Activated naive CD8-positive, alpha-beta T cell (primary cell): ENCODE measurements around the gene SDHAF1.

Experiments
- H3K27ac Mint-ChIP-seq: one replicate; pipeline ENCODE4 v1.8.0; 2021; ENCODE audit warnings: mixed read lengths
- H3K27me3 Mint-ChIP-seq: one replicate; pipeline ENCODE4 v1.8.0; 2021; ENCODE audit warnings: mixed read lengths
- H3K36me3 Mint-ChIP-seq: one replicate; pipeline ENCODE4 v1.8.0; 2021; ENCODE audit warnings: mixed read lengths
- H3K4me1 Mint-ChIP-seq: one replicate; pipeline ENCODE4 v1.8.0; 2021; ENCODE audit warnings: low read depth, mixed read lengths
- H3K4me3 Mint-ChIP-seq: one replicate; pipeline ENCODE4 v1.8.0; 2021; ENCODE audit warnings: mild to moderate bottlenecking, mixed read lengths
- H3K9me3 Mint-ChIP-seq: one replicate; pipeline ENCODE4 v1.8.0; 2021; ENCODE audit warnings: low read depth, mixed read lengths

Gene SDHAF1

DNA sequence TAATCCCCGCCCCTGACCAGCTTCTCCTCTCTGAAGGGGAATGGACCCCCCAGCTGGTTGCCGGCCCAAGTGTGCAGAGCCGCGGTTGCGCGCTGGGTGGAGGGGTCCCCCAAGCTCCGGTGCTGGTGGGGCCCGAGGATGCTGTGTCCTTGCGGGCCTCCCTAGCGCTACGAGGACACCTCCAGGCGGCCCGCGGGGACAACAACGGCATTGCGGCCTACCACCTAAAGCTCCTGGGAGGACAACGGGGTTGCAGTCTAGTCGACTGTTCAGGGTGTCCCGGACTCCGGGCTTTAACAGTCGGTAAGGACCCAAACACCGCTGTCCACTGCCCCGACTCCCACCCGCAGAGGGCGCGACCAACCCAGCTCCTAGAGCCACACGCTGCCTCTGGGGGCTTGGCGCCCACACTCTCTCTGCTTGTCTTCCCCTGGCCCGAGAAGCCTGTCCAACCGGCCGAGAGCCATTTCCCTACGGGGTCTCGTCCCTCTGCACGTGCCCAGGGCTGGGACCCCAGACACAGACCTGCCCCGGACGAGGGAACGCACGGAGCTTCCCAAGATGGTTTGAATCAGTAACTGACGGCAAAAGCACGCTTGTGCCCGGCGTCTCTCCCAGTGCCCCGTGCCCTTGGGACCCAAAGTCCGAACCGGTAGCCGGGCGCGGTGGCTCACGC, 927 bp upstream of the SDHAF1 start:
- H3K27ac Mint-ChIP-seq, result peak overlapping the region; percentile 73
- no peaks in the 10 kb centered on the region for H3K36me3 Mint-ChIP-seq
- peak overlapping the region; percentile 73 for H3K4me3 Mint-ChIP-seq
- H3K4me1 Mint-ChIP-seq, result peaks cover 23% of the 10 kb centered on the region
- no peaks in the 10 kb centered on the region for H3K9me3 Mint-ChIP-seq
- no peaks in the 10 kb centered on the region for H3K27me3 Mint-ChIP-seq

DNA sequence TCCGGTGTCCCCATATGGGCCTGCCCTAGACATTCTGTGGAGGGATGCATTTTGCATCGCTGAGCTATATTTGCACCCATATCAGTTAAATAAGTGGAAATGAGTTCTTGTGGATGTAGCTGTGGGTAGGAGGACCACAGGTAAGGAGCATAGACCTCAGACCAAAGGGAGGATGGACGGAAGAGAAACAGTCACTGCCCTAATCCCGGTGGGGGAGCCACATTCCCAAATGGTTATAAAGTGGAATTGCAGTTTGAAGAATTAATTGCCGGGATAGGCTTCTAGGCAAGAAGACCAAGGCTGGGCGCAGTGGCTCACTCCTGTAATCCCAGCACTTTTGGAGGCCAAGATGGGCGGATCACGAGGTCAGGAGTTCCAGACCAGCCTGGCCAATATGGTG, 1.8 kb downstream of the SDHAF1 start:
- H3K27ac Mint-ChIP-seq, result peak overlapping the region; percentile 79
- peaks cover 35% of the 10 kb centered on the region for H3K4me1 Mint-ChIP-seq
- H3K9me3 Mint-ChIP-seq, result no peaks in the 10 kb centered on the region
- H3K4me3 Mint-ChIP-seq, result peak overlapping the region; percentile 94
- no peaks in the 10 kb centered on the region for H3K27me3 Mint-ChIP-seq
- no peaks in the 10 kb centered on the region for H3K36me3 Mint-ChIP-seq

DNA sequence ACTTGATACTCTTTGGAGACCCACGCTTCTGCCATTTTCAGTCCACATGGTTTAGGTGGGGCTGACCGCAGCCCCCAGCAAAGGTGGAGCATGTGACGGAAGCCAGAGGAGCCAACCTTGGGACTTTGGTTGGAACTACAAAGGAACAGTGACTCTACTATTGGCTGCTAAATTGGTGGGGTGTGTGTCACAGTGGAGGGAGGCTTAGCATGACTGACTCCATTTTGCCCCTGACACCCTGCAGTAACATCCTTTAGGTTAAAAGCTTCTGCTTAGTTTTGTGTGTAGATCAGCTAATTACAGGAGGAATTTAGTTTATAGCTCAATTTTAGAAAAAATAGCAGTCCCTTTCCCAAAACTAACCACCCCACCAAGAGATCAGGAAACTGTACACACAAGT, 6.6 kb downstream of the SDHAF1 start:
- H3K4me1 Mint-ChIP-seq, result peaks cover 23% of the 10 kb centered on the region
- no peaks in the 10 kb centered on the region for H3K36me3 Mint-ChIP-seq
- no peaks in the 10 kb centered on the region for H3K9me3 Mint-ChIP-seq
- H3K27ac Mint-ChIP-seq, result no peak overlapping the region
- no peaks in the 10 kb centered on the region for H3K27me3 Mint-ChIP-seq
- no peak overlapping the region for H3K4me3 Mint-ChIP-seq

DNA sequence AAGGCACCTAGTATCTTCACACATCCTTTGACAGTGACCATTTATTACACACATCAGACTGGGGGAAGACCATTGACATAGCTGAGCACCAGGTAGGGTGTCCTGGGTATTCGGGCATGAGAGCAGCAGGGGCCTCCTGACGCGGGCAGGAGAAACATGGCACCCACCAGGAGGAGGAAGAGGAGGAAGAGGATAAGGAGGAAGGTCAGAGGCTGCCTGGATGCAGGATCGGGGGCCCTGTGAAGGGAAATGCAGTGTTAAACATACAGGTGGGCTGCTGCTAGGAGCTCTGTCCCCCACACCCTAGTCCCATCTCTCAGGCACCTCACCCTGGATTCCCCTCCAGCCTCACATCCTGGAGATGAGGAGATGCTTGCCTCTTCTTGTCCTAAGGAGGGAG, 8.3 kb downstream of the SDHAF1 start:
- Mint-ChIP-seq H3K9me3 (no peaks in the 10 kb centered on the region), H3K4me1 (peaks cover 12% of the 10 kb centered on the region), H3K36me3 (no peaks in the 10 kb centered on the region), H3K27me3 (no peaks in the 10 kb centered on the region), H3K27ac (no peak overlapping the region), H3K4me3 (no peak overlapping the region)

DNA sequence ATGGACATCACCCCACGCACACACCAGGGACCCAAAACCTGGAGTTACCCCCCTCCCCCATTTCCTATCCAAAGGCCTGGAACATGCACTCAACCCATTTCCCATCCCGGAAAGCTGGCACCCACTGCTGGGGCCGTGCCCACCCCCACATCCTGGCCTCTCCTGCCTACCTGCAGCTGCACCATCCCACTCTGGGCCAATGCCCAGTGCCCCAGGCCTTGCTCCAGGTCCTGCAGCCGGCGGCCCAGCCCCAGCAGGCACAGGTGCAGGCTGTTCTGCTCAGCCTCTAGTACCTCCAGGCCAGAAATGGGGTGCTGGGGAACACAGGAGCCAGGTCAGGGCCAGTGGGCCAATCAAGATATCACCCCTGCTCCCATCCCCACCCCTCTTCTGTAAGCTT, 12.0 kb downstream of the SDHAF1 start:
- no peaks in the 10 kb centered on the region for H3K36me3 Mint-ChIP-seq
- peaks cover 10% of the 10 kb centered on the region for H3K4me1 Mint-ChIP-seq

DNA sequence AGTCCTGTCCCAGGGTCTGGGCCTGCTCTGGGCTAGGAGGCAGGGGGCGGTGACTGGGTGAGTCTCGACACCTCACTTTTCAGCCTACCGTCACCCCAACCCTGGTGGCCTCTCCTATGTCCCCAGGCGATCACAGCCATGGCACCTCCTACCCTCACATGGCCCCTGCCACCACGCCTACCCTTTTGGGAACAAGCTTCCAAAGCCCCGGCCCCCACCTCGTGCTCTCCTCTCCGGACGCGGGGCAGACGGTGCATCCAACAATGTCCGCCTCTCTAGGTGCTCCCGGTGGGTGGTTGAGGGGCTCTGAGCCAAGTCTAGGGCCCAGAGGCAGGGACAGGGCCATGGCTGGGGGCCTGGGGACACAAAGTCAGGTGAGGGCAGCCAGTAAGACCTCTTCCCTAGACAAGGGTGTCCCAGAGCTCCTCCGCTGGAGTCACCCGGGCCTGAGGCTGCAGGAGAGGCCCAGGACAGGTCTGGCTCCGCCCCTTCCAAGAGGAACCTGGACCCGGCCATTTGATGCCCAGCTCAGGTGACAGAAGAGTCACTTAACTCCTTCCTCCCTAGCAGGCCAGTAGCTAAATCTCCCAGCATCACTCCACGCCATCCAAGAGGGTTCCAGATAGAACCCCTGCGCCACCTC, 13.5 kb downstream of the SDHAF1 start, which contains the start of gene SYNE4:
Gene SYNE4 (minus strand): TSS at position 478 of the 643 bp plus-strand sequence. CDS start 132 bp downstream, at position 346.
- H3K4me3 Mint-ChIP-seq, result peak within 1 kb of the TSS; percentile 61
- H3K36me3 Mint-ChIP-seq, result no peaks in the 10 kb centered on the region
- peak within 1 kb of the TSS; percentile 54 for H3K27ac Mint-ChIP-seq
- H3K27me3 Mint-ChIP-seq, result no peaks in the 10 kb centered on the region
- no peaks in the 10 kb centered on the region for H3K9me3 Mint-ChIP-seq
- H3K4me1 Mint-ChIP-seq, result peaks cover 15% of the 10 kb centered on the region

More for the DNA sequence above, 12.0 kb downstream of the SDHAF1 start:
- Mint-ChIP-seq H3K27me3 (no peaks in the 10 kb centered on the region), H3K4me3 (no peak overlapping the region), H3K9me3 (no peaks in the 10 kb centered on the region), H3K27ac (no peak overlapping the region)

DNA sequence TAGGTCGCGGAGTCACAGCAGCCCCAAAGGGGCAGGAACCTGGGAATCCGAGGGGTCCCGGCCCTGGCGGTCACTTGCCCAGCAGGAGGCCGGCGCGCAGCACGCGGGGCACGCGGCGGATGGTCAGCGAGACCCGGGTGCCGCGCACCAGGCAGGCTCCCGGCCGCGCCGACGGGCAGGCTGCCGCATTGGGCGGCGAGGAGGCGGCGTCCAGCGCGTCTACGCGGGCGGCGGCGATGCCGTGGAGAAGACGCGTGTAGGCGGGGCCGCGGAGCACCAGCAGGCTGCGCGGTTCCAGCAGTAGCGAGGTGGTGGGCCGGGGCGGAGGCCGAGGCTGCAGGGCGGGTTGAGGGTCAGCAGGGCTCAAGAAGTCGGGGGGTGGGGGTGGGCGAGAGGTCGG, 14.2 kb downstream of the SDHAF1 start:
- Mint-ChIP-seq H3K4me1 (peaks cover 23% of the 10 kb centered on the region), H3K27ac (no peak overlapping the region), H3K36me3 (no peaks in the 10 kb centered on the region), H3K27me3 (no peaks in the 10 kb centered on the region), H3K4me3 (peak overlapping the region; percentile 61), H3K9me3 (no peaks in the 10 kb centered on the region)

DNA sequence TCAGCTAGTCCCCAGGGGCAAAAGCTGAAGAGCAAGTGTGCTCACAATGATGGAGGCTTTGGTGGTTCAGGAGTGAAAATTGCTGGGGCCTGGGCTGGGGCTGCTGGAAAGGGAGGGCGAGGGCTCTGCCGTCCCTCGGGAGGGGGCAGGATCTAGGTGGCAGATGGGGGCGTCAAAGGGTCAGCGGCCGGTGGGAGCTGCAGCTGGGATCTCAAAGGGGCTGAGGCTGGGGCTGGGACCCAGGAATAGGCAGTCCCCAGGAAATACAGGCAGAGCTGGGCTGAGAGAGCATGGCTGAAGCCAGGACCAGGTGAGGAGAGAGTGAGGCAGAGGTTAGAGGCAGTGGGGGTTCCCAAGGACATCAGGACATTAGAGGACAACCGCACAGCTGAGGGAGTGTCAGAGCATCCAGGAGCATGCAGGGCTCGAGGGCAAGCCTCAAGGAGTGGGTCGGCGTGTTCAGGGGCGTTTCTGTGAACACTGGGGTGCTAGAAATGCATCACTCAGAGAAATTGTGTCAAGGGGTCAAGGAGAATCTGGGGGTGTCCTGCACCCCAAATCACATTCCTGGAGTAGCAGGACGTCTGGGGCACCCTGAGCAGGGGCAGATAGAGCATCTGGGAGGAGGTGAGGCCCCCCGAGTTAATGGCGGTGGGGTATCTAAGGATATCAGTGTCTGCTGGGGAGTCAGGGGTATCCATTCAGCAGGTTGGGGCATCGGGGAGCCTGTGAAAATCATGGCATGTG, 14.8 kb downstream of the SDHAF1 start:
- Mint-ChIP-seq H3K9me3 (no peaks in the 10 kb centered on the region), H3K27ac (no peak overlapping the region), H3K4me3 (peak overlapping the region; percentile 59), H3K36me3 (no peaks in the 10 kb centered on the region), H3K27me3 (no peaks in the 10 kb centered on the region), H3K4me1 (peaks cover 28% of the 10 kb centered on the region)

DNA sequence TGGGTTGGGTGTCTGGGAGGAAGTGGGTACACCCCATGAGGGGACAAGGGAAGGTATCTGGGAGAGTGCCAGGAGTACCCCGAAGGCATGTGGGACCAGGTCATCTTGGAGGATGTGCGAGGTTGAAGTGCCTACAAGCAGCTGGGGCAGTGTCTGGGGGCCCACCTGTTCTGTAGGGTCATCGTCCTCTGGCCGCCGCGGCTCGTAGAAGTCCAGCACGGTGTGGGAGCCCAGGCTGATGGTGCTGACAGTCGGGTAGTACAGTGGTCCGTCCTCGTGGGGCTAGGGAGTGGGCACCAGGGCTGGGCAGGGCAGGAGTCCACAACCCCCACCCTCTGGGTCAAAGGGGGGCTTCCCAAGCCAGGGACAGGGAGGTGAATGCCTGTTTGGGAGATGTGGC, 15.4 kb downstream of the SDHAF1 start:
- Mint-ChIP-seq H3K27me3 (no peaks in the 10 kb centered on the region), H3K4me3 (peak overlapping the region; percentile 32), H3K27ac (no peak overlapping the region)

DNA sequence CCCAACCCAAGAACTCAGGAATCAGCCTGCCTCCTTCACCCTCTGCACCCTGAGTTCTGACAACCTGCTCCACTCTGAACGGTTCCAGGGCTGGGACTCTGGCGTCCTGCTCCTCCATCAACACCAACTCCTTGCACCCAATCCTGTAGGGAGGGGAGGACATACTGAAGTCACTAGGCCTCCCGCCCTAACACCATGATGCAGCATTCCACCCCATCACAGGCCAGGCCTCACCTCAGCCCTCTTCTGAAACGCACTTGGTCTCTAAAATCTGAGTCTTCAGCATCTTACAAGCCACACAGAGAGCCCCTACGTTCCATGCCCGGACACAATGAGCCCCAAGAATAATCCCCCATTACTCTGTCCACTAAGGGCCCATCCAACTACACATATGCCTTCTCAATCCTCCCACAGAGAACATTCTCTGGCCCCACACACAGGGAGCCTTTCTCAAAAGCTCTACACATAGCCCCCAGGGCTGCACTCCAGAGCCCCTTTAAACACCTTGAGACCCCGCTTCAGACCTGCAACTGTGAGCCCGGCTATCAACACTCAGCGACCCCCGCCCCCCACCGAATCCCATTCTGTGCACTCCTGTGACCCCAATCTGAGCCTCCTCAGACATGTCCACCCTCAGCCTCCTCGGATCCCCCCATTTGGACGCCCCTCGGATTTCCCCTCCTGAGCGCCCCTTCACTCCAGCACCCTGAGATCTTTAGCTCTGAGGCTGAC, 18.5 kb downstream of the SDHAF1 start:
- H3K36me3 Mint-ChIP-seq, result peaks cover 2% of the 10 kb centered on the region
- H3K9me3 Mint-ChIP-seq, result no peaks in the 10 kb centered on the region
- peaks cover 39% of the 10 kb centered on the region for H3K4me1 Mint-ChIP-seq
- peak overlapping the region; percentile 99 for H3K4me3 Mint-ChIP-seq
- peak overlapping the region; percentile 96 for H3K27ac Mint-ChIP-seq
- H3K27me3 Mint-ChIP-seq, result no peaks in the 10 kb centered on the region

More for the DNA sequence above, 15.4 kb downstream of the SDHAF1 start:
- no peaks in the 10 kb centered on the region for H3K36me3 Mint-ChIP-seq
- peaks cover 34% of the 10 kb centered on the region for H3K4me1 Mint-ChIP-seq
- H3K9me3 Mint-ChIP-seq, result no peaks in the 10 kb centered on the region

DNA sequence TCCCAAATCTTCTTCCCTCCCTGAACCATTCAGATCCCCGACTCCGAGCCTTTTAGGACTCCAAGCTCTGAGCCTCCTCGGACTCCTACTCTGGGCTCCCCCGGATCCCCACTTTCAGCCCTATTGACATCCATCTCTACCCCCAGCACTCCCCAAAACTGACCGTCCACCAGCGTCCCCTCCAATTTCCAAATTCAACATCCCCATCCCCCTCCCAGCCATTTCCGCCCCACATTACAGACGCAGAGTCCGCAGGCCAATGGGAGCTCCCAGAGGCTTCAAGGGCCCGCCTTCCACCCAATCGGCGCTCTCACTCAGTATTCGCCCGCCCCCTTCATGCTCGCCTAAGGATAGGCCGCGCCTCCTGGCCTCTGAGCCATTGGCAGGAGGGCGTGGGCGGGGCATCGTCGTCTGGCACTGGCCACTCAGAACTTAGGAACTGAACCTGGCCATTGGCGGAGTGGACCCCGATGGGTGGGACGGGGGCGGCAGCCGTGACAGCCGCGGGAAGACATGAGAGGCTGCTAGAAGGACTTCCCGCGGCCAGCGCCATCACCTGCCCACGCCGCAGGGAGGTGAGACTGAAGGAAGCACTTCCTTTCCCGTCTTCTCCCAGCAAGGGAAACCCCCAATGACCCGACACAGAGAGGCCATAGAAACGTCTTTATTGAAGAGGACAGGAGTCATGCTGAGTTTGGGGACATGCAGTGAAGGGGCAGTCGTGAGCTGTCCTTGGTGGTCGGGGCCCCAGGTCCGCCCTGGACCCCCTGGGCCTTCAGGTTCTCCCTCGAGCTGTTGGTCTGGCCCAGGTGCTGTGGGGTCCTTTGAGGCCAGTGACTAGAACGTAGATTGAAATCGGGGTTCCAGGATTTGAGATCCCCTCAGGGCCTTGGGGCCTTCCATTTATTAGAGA, 19.3 kb downstream of the SDHAF1 start, which contains the start of gene ALKBH6:
Gene ALKBH6 (minus strand): TSS at position 202 of the 913 bp plus-strand sequence. CDS start 816 bp downstream, outside the sequence.
- Mint-ChIP-seq H3K9me3 (no peaks in the 10 kb centered on the region), H3K4me1 (peaks cover 36% of the 10 kb centered on the region), H3K4me3 (peak within 1 kb of the TSS; percentile 99), H3K36me3 (peaks cover 2% of the 10 kb centered on the region), H3K27ac (peak within 1 kb of the TSS; percentile 96), H3K27me3 (no peaks in the 10 kb centered on the region)

DNA sequence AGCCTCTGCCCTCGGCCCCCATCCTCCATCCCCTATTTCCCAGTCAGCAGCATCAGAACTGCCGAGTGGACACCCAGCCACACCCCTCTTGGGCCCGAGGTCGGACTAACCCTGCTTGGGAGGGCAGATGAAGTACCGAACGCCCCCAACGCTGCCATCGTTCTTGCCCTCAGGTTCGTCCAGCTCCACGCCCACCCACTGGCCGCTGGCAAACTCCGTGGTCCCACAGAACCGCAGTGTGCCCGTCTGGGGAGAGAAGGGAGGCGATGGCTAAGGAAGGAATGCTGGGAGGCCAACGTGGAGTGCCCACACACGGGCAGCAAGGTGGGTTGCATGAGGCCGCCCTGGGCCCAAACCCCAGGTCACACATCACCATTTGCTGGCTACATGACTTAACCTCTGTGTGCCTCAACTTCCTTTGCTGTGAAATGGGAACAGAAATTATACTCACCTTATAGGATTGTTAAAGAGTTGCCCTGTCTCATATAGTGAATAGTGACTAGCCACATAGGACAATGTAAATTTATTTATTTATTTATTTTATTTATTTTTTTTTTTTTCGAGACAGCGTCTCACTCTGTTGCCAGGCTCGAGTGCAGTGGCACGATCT, 24.2 kb downstream of the SDHAF1 start:
- Mint-ChIP-seq H3K9me3 (no peaks in the 10 kb centered on the region), H3K27me3 (no peaks in the 10 kb centered on the region), H3K4me3 (no peak overlapping the region), H3K27ac (no peak overlapping the region), H3K4me1 (peaks cover 17% of the 10 kb centered on the region), H3K36me3 (peaks cover 6% of the 10 kb centered on the region)

DNA sequence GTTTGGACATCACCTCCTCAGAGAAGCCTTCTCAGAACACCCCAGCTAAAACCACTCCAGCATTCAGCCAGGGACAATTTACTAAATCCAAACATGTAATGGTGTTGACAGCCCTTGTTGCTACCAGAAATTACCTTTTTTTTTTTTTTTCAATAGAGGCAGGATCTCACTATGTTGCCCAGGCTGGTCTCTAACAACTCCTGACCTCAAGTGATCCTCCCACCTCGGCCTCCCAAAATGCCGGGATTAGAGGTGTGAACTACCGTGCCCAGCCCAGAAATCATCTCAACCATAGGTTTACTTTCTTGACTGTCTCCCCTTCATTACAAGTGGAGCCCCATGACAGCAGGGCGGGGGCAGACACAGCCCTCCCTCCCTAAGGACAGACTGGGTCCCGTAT, 28.4 kb downstream of the SDHAF1 start:
- Mint-ChIP-seq H3K27ac (no peak overlapping the region), H3K9me3 (no peaks in the 10 kb centered on the region), H3K4me1 (no peaks in the 10 kb centered on the region), H3K36me3 (peaks cover 5% of the 10 kb centered on the region), H3K27me3 (no peaks in the 10 kb centered on the region), H3K4me3 (no peak overlapping the region)
